HTR-8/SVneo (cell line): ENCODE results near the gene SAMD13.
"Not testable (repeated sequence)": the region's sequence is repeated elsewhere in the genome, so short reads cannot be mapped to it uniquely, and the experiment has no call there.

Source experiments
- DNase-seq: peaks from one replicate; pipeline ENCODE4 v3.0.0; 2011; ENCODE audit warnings: low spot score, mixed read lengths; ENCODE audit not compliant: insufficient read length
- FAIRE-seq: peaks from 2 replicates; lab custom pipeline; 2011; peaks lifted over from hg19 to GRCh38; lab: Jason Lieb, UNC

SAMD13 gene

GRCh38 chr1:84282780-84283333, 18.7 kb upstream of the SAMD13 start:
- FAIRE-seq: no peak
- no peak for DNase-seq

- DNase-seq: no peak
- FAIRE-seq: no peak
Measured at GRCh38 chr1:84283381-84283780, 18.1 kb upstream of the SAMD13 start.

GRCh38 chr1:84286071-84286470, 15.4 kb upstream of the SAMD13 start:
- DNase-seq (no peak), FAIRE-seq (no peak)

GRCh38 chr1:84287389-84287788, 14.1 kb upstream of the SAMD13 start:
- DNase-seq, FAIRE-seq: not testable (repeated sequence)

GRCh38 chr1:84289169-84289785, 12.2 kb upstream of the SAMD13 start:
- DNase-seq (no peak), FAIRE-seq (no peak)

- FAIRE-seq: no peak
- no peak for DNase-seq
Measured at GRCh38 chr1:84291882-84292655, 9.4 kb upstream of the SAMD13 start.

- no peak for FAIRE-seq
- DNase-seq: no peak
Measured at GRCh38 chr1:84293766-84294165, 7.7 kb upstream of the SAMD13 start.

GRCh38 chr1:84294751-84295150, 6.8 kb upstream of the SAMD13 start:
- no peak for FAIRE-seq

GRCh38 chr1:84297546-84298244, 3.8 kb upstream of the SAMD13 start:
- FAIRE-seq (no peak), DNase-seq (no peak)

More at GRCh38 chr1:84294751-84295150, 6.8 kb upstream of the SAMD13 start:
- no peak for DNase-seq

- FAIRE-seq (no peak), DNase-seq (peak; percentile 41)
Measured at GRCh38 chr1:84298328-84298683, 3.2 kb upstream of the SAMD13 start.

- FAIRE-seq (no peak), DNase-seq (no peak)
Measured at GRCh38 chr1:84298684-84299535, 2.6 kb upstream of the SAMD13 start.

GRCh38 chr1:84299536-84300170, 1.9 kb upstream of the SAMD13 start:
- no peak for DNase-seq

GRCh38 chr1:84300501-84300900, 1.0 kb upstream of the SAMD13 start:
- FAIRE-seq (no peak), DNase-seq (no peak)

More at GRCh38 chr1:84299536-84300170, 1.9 kb upstream of the SAMD13 start:
- FAIRE-seq: no peak

GRCh38 chr1:84301785-84302385, 377 bp downstream of the SAMD13 start:
- DNase-seq (no peak), FAIRE-seq (no peak)

GRCh38 chr1:84303314-84303830, 1.9 kb downstream of the SAMD13 start:
- no peak for DNase-seq

GRCh38 chr1:84307398-84307797, 5.9 kb downstream of the SAMD13 start:
- no peak for FAIRE-seq
- no peak for DNase-seq

More at GRCh38 chr1:84303314-84303830, 1.9 kb downstream of the SAMD13 start:
- FAIRE-seq: no peak

- DNase-seq (no peak), FAIRE-seq (no peak)
Measured at GRCh38 chr1:84311296-84311695, 9.8 kb downstream of the SAMD13 start.

GRCh38 chr1:84319662-84320061, 18.2 kb downstream of the SAMD13 start:
- FAIRE-seq (no peak), DNase-seq (no peak)

GRCh38 chr1:84327830-84328229, 26.3 kb downstream of the SAMD13 start:
- DNase-seq (no peak), FAIRE-seq (no peak)
